K562 (cell line): ENCODE data around the gene CNNM3. TPM values are rescaled to one million over a fixed set of nuclear protein-coding genes. Genes with fewer than 3 reads are reported as not detected.

Experiments
- ARID1B ChIP-seq: fragments of 450-650 bp; IDR thresholded peaks from 2 replicates; pipeline ENCODE4 v1.6.1; 2016; ENCODE audit warnings: antibody characterized with exemption, mild to moderate bottlenecking, inconsistent platforms
- BACH1 ChIP-seq: fragments of 200-800 bp; sonication (Bioruptor generic); IDR thresholded peaks from 2 replicates; pipeline ENCODE4 v1.6.1; 2016; ENCODE audit warnings: missing genetic modification characterization, missing compliant biosample characterization
- CEBPG ChIP-seq, 3 experiments: fragments of 200-800 bp in 1 of 3; sonication (Bioruptor generic) in 1 of 3; sonication (generic) in 1 of 3; formaldehyde crosslinking in 1 of 3; IDR thresholded peaks in 2 of 3; conservative IDR thresholded peaks in 1 of 3; 2 replicates each; pipeline versions ENCODE4 v1.6.1 to v1.8.0; 2016 to 2022; ENCODE audit warnings: missing compliant biosample characterization in 2 of 3, missing genetic modification characterization in 2 of 3, mild to moderate bottlenecking in 1 of 3, missing genetic modification reagents in 1 of 3
- DDX20 ChIP-seq: fragments of 450-650 bp; IDR thresholded peaks from 2 replicates; pipeline ENCODE4 v1.6.1; 2016; ENCODE audit warnings: missing genetic modification characterization, low read depth, mild to moderate bottlenecking, missing compliant biosample characterization, moderate library complexity
- ETV6 ChIP-seq, 3 experiments: fragments of 150-350 bp in 1 of 3; sonication (generic) in 1 of 3; formaldehyde crosslinking in 1 of 3; IDR thresholded peaks; 2 replicates each; pipeline versions ENCODE4 v1.6.1 to v1.8.0; 2014 to 2022; ENCODE audit warnings: borderline replicate concordance in 2 of 3, low read depth in 2 of 3, antibody characterized with exemption in 1 of 3, low read length in 1 of 3, mild to moderate bottlenecking in 1 of 3, missing genetic modification reagents in 1 of 3
- GATA2 ChIP-seq: sonication (generic); formaldehyde crosslinking; IDR thresholded peaks from 2 replicates; pipeline ENCODE4 v1.4.0; 2020; ENCODE audit warnings: mild to moderate bottlenecking, missing genetic modification reagents
- KAT8 ChIP-seq: fragments of 450-650 bp; IDR thresholded peaks from 2 replicates; pipeline ENCODE4 v1.6.1; 2016; ENCODE audit warnings: low read depth, mild to moderate bottlenecking
- KDM1A ChIP-seq, 2 experiments: fragments of 450-650 bp; IDR thresholded peaks; 2 replicates each; pipeline ENCODE4 v1.6.1; 2016; ENCODE audit warnings: mild to moderate bottlenecking in 2 of 2
- KLF16 ChIP-seq: IDR thresholded peaks from 2 replicates; pipeline ENCODE4 v1.6.1; 2016; ENCODE audit warnings: antibody characterized with exemption
- MYNN ChIP-seq, 2 experiments: sonication (generic); formaldehyde crosslinking in 1 of 2; IDR thresholded peaks; 2 replicates each; pipeline versions ENCODE4 v1.5.0 to v1.6.1; 2016 to 2020; ENCODE audit warnings: antibody characterized with exemption in 1 of 2, missing genetic modification reagents in 1 of 2
- NCOR1 ChIP-seq: fragments of 450-650 bp; IDR thresholded peaks from 2 replicates; pipeline ENCODE4 v1.6.1; 2016; ENCODE audit warnings: mild to moderate bottlenecking, moderate library complexity
- NFIC ChIP-seq: fragments of 450-650 bp; IDR thresholded peaks from 2 replicates; pipeline ENCODE4 v1.6.1; 2017; ENCODE audit warnings: mild to moderate bottlenecking, inconsistent platforms
- NR4A1 ChIP-seq, 2 experiments: fragments of 250-450 bp in 1 of 2; fragments of 450-650 bp in 1 of 2; sonication (Bioruptor Pico) in 1 of 2; IDR thresholded peaks; 2 replicates each; pipeline versions ENCODE4 v1.4.0 to v1.6.1; 2016 to 2020; ENCODE audit warnings: mild to moderate bottlenecking in 2 of 2, missing compliant biosample characterization in 1 of 2, missing genetic modification characterization in 1 of 2, moderate library complexity in 1 of 2
- NRF1 ChIP-seq, 2 experiments: fragments of 450-650 bp; IDR thresholded peaks in 1 of 2; conservative IDR thresholded peaks in 1 of 2; 2 replicates each; pipeline ENCODE4 v1.6.1; 2014; ENCODE audit warnings: mild to moderate bottlenecking in 2 of 2
- SRF ChIP-seq, 2 experiments: fragments of 250-450, 450-650 bp in 1 of 2; sonication (Bioruptor Pico) in 1 of 2; sonication (generic) in 1 of 2; formaldehyde crosslinking; IDR thresholded peaks; 2 replicates each; pipeline versions ENCODE4 v1.5.0 to v1.5.1; 2020 to 2022; ENCODE audit warnings: mild to moderate bottlenecking in 1 of 2, missing genetic modification reagents in 1 of 2
- ZNF184 ChIP-seq: sonication (generic); formaldehyde crosslinking; IDR thresholded peaks from 2 replicates; pipeline ENCODE4 v1.5.0; 2020; ENCODE audit warnings: missing genetic modification reagents
- ZNF408 ChIP-seq: fragments of 250-450 bp; sonication (Bioruptor Pico); IDR thresholded peaks from 2 replicates; pipeline ENCODE4 v1.4.0; 2020; ENCODE audit warnings: low read depth, mild to moderate bottlenecking, moderate library complexity
- polyA plus RNA-seq, 8 experiments: library from polyadenylated mRNA; depleted of rRNA in 4 of 8; stranded (reverse) in 5 of 8; unstranded in 3 of 8; fragments of >200 nt; fragmentation: Nextera tagmentation in 2 of 8; fragmentation: Illumina TruSeq in 1 of 8; extraction: Ambion mirVana in 2 of 8; extraction: Trizol in 1 of 8; gene quantifications; 2 replicates each; pipeline versions ENCODE4 v1.2.1 to v1.2.3, GENCODE V29; 2011 to 2014; ENCODE audit warnings: inconsistent platforms in 1 of 8, missing spikeins in 1 of 8
- total RNA-seq, 7 experiments: library from RNA; depleted of rRNA in 6 of 7; stranded (reverse); fragments of >200 nt in 6 of 7; fragmentation: Illumina TruSeq in 2 of 7; extraction: Trizol in 2 of 7; gene quantifications; 2 replicates each; pipeline versions ENCODE4 v1.2.1 to v1.2.3, GENCODE V29; 2011 to 2021; ENCODE audit warnings: low replicate concordance in 1 of 7
- TF ChIP-seq, protein P1 (sequence below), 2 experiments: fragments of 450-650 bp in 1 of 2; IDR thresholded peaks; 2 replicates each; pipeline ENCODE4 v1.6.1; 2011 to 2017; ENCODE audit warnings: low read depth in 2 of 2, antibody characterized with exemption in 1 of 2, borderline replicate concordance in 1 of 2, low read length in 1 of 2, mild to moderate bottlenecking in 1 of 2, mixed read lengths in 1 of 2; ENCODE audit not compliant: control insufficient read depth in 1 of 2
- TF ChIP-seq, protein P2 (sequence below): fragments of 250-450 bp; sonication (Bioruptor Pico); IDR thresholded peaks from 2 replicates; pipeline ENCODE4 v1.4.0; 2020; ENCODE audit warnings: borderline replicate concordance
- TF ChIP-seq, protein P3 (sequence below), 2 experiments: fragments of 450-650 bp; IDR thresholded peaks; 2 replicates each; pipeline ENCODE4 v1.6.1; 2016

CNNM3 gene
- total and polyA plus RNA-seq, 9 of the 15 experiments (the other 6 are each of a cell fraction or from before 2014, with no cell fraction given), result 1.4 to 16.9 (median 6.5) TPM

DNA sequence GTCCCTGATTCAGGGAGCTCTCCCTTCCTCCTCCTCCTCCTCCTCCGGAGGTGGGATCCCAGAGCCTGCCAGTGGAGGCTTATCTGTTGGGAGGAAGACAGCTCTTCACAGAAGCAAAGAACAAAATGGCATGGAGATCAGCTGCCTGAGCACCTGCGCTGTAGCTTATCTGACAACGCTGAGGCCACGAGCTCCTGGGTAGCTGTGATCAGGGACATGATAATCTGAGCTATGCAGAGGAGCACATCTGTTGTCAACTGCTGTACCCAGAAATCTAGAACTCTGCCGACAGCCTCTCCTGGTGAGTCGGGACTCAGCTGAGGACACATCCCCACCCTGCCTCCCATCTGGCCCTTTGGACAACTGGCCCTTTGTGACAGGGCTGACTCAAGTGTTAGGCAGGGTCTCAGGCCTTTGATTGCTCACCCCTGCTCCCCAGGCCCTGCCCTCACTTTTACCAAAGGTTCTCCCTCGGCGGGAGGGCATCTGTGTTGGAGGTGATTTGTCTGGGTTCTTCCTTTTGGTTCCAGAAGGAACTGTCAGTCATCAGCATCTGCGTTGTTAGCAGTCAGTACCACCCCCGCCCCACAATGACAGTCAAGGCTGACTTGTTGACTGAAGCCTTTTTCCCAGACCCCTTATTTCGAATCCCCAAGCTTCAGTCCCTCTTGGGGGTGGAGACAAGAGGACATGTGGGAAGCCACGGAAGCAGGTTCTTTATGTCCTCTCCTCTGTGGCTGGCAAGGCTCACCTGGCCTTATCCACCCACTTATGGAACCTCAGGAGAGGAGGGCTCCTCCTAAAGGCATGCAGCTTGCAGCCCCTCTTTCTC, 5.9 kb upstream of the CNNM3 start (continued):
- TF ChIP-seq, protein P1, sequence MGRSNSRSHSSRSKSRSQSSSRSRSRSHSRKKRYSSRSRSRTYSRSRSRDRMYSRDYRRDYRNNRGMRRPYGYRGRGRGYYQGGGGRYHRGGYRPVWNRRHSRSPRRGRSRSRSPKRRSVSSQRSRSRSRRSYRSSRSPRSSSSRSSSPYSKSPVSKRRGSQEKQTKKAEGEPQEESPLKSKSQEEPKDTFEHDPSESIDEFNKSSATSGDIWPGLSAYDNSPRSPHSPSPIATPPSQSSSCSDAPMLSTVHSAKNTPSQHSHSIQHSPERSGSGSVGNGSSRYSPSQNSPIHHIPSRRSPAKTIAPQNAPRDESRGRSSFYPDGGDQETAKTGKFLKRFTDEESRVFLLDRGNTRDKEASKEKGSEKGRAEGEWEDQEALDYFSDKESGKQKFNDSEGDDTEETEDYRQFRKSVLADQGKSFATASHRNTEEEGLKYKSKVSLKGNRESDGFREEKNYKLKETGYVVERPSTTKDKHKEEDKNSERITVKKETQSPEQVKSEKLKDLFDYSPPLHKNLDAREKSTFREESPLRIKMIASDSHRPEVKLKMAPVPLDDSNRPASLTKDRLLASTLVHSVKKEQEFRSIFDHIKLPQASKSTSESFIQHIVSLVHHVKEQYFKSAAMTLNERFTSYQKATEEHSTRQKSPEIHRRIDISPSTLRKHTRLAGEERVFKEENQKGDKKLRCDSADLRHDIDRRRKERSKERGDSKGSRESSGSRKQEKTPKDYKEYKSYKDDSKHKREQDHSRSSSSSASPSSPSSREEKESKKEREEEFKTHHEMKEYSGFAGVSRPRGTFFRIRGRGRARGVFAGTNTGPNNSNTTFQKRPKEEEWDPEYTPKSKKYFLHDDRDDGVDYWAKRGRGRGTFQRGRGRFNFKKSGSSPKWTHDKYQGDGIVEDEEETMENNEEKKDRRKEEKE (IDR thresholded peaks at IDR 0.05; ENCODE audit: borderline replicate concordance in 1 of 2, control insufficient read depth in 1 of 2, low read depth in 2 of 2, low read length in 1 of 2), result no peak
- TF ChIP-seq CEBPG (CRISPR knock-in tag; IDR thresholded peaks at IDR 0.05), result no peak
- TF ChIP-seq CEBPG (tag; conservative IDR thresholded peaks at IDR 0.05 in 1 of 2, IDR thresholded peaks at IDR 0.05 in 1 of 2), result no peak
- peak; percentile 52 to 56 for TF ChIP-seq NRF1 (conservative IDR thresholded peaks at IDR 0.05 in 1 of 2, IDR thresholded peaks at IDR 0.05 in 1 of 2)
- TF ChIP-seq NR4A1 (CRISPR knock-in tag; IDR thresholded peaks at IDR 0.05), result no peak
- TF ChIP-seq NR4A1 (tag; IDR thresholded peaks at IDR 0.05), result no peak
- TF ChIP-seq, protein P2, sequence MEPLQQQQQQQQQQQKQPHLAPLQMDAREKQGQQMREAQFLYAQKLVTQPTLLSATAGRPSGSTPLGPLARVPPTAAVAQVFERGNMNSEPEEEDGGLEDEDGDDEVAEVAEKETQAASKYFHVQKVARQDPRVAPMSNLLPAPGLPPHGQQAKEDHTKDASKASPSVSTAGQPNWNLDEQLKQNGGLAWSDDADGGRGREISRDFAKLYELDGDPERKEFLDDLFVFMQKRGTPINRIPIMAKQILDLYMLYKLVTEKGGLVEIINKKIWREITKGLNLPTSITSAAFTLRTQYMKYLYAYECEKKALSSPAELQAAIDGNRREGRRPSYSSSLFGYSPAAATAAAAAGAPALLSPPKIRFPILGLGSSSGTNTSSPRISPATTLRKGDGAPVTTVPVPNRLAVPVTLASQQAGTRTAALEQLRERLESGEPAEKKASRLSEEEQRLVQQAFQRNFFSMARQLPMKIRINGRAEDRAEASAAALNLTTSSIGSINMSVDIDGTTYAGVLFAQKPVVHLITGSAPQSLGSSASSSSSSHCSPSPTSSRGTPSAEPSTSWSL (CRISPR knock-in tag), result no peak
- peak; percentile 63; the same call in 1 of the 2 replicates for TF ChIP-seq NFIC
- no peak for TF ChIP-seq KAT8
- peak; percentile 90 for TF ChIP-seq GATA2 (CRISPR knock-in tag)
- no peak for TF ChIP-seq ETV6 (IDR thresholded peaks at IDR 0.05; ENCODE audit: borderline replicate concordance in 1 of 2, low read depth in 2 of 2, low read length in 1 of 2)
- TF ChIP-seq ETV6 (CRISPR knock-in tag; IDR thresholded peaks at IDR 0.05; ENCODE audit: borderline replicate concordance), result no peak
- peak; percentile 73 for TF ChIP-seq NCOR1
- no peak for TF ChIP-seq SRF (CRISPR knock-in tag; IDR thresholded peaks at IDR 0.05)
- TF ChIP-seq BACH1, result no peak
- TF ChIP-seq KLF16, result peak; percentile 73
- no peak for TF ChIP-seq ZNF184 (CRISPR knock-in tag)
- no peak for TF ChIP-seq ZNF408 (CRISPR knock-in tag)
- peak; percentile 75 for TF ChIP-seq ARID1B
- TF ChIP-seq, protein P3, sequence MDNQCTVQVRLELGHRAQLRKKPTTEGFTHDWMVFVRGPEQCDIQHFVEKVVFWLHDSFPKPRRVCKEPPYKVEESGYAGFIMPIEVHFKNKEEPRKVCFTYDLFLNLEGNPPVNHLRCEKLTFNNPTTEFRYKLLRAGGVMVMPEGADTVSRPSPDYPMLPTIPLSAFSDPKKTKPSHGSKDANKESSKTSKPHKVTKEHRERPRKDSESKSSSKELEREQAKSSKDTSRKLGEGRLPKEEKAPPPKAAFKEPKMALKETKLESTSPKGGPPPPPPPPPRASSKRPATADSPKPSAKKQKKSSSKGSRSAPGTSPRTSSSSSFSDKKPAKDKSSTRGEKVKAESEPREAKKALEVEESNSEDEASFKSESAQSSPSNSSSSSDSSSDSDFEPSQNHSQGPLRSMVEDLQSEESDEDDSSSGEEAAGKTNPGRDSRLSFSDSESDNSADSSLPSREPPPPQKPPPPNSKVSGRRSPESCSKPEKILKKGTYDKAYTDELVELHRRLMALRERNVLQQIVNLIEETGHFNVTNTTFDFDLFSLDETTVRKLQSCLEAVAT (IDR thresholded peaks at IDR 0.05), result no peak
- TF ChIP-seq MYNN (IDR thresholded peaks at IDR 0.05), result no peak
- TF ChIP-seq MYNN (CRISPR knock-in tag; IDR thresholded peaks at IDR 0.05), result no peak
- no peak for TF ChIP-seq DDX20 (tag)
- TF ChIP-seq KDM1A (IDR thresholded peaks at IDR 0.05), result peak in 1 of 2 experiments; percentile 16; a peak in 1 of 4 replicates
